ENCODE measurements around the gene TPD52L1.

Gene TPD52L1

DNA sequence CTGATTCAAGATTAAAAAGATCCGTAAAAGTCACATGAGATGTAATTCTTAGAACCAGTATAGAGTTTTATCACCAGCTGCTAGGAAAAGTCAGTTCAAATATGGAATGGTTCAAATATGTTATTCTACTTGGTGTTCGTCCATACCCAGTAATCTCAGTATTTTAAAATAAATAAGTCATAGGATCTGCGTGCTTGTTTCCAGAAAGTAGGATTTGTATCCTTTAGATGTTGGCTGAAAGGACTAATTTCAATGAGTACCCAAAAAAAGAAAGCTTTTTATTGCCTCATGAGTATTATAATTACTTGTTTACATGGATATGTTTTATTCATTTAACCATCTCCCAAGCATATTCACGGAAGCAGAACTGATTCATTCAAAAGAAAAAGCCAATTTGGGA, 12.2 kb downstream of the TPD52L1 start:
- Histone ChIP-seq H3K4me2 (ENCODE audit: low read length, poor library complexity, severe bottlenecking) (no peak overlapping the region), H3K36me3 (ENCODE audit: control insufficient read depth in 1 of 2, insufficient read depth in 2 of 2, low read depth in 1 of 2, low read length in 2 of 2) (no peaks in the 10 kb centered on the region), H4K8ac (ENCODE audit: low read length) (no peak overlapping the region), H3K14ac (ENCODE audit: low read length in 2 of 2) (no peak overlapping the region), H2BK15ac (ENCODE audit: low read depth, poor library complexity, severe bottlenecking) (no peak overlapping the region), H3K9ac (ENCODE audit: low read length) (no peak overlapping the region), H2BK5ac (ENCODE audit: low read depth, low read length, poor library complexity, severe bottlenecking) (no peak overlapping the region), H2AFZ (ENCODE audit: low read depth, low read length) (no peak overlapping the region), H3K79me1 (replicated peaks; ENCODE audit: low read length, poor library complexity, severe bottlenecking) (peaks cover 7% of the 10 kb centered on the region), H2BK120ac (ENCODE audit: low read depth, low read length) (no peak overlapping the region), H2BK12ac (ENCODE audit: low read length in 2 of 2) (no peak overlapping the region), H3K4me3 (ENCODE audit: insufficient read depth in 1 of 2, low read depth in 1 of 2, low read length in 2 of 2) (no peak overlapping the region), H3K18ac (ENCODE audit: low read depth in 1 of 2, low read length in 2 of 2) (no peak overlapping the region), H4K91ac (ENCODE audit: low read length) (no peak overlapping the region), H2AK5ac (ENCODE audit: low read length, severe bottlenecking) (no peak overlapping the region), H3K27me3 (ENCODE audit: control insufficient read depth in 1 of 2, insufficient read depth in 1 of 2, low read length in 2 of 2) (no peaks in the 10 kb centered on the region), H3K9me3 (ENCODE audit: control insufficient read depth, low read length) (no peaks in the 10 kb centered on the region), H3K4me1 (ENCODE audit: control insufficient read depth, insufficient read depth, low read depth, low read length) (peaks cover 2% of the 10 kb centered on the region), H3K27ac (ENCODE audit: low read length, poor library complexity, severe bottlenecking) (no peak overlapping the region), H3K23ac (ENCODE audit: low read length in 2 of 2) (no peak overlapping the region), H3K4ac (ENCODE audit: low read depth in 1 of 2, low read length in 2 of 2) (no peak overlapping the region)
- no peak for DNase-seq
- 88% methylated on average over 1 of the region's 4 CpGs for WGBS

GRCh38 chr6:125166711-125167110, 13.1 kb downstream of the TPD52L1 start:
- no peak overlapping the region for H3K4ac ChIP-seq (ENCODE audit: low read depth in 1 of 2, low read length in 2 of 2)
- H2BK120ac ChIP-seq (ENCODE audit: low read depth, low read length), result no peak overlapping the region
- H3K14ac ChIP-seq (ENCODE audit: low read length in 2 of 2), result no peak overlapping the region
- peaks cover 2% of the 10 kb centered on the region for H3K4me1 ChIP-seq (ENCODE audit: control insufficient read depth, insufficient read depth, low read depth, low read length)
- WGBS, result 70% methylated on average over 2 of the region's 3 CpGs
- H3K27ac ChIP-seq (ENCODE audit: low read length, poor library complexity, severe bottlenecking), result no peak overlapping the region
- no peaks in the 10 kb centered on the region for H3K27me3 ChIP-seq (ENCODE audit: control insufficient read depth in 1 of 2, insufficient read depth in 1 of 2, low read length in 2 of 2)
- no peak overlapping the region for H2BK5ac ChIP-seq (ENCODE audit: low read depth, low read length, poor library complexity, severe bottlenecking)
- no peak overlapping the region for H3K4me3 ChIP-seq (ENCODE audit: insufficient read depth in 1 of 2, low read depth in 1 of 2, low read length in 2 of 2)
- no peak for DNase-seq
- H3K18ac ChIP-seq (ENCODE audit: low read depth in 1 of 2, low read length in 2 of 2), result no peak overlapping the region
- no peak overlapping the region for H3K9ac ChIP-seq (ENCODE audit: low read length)
- H4K8ac ChIP-seq (ENCODE audit: low read length), result no peak overlapping the region
- H2AK5ac ChIP-seq (ENCODE audit: low read length, severe bottlenecking), result no peak overlapping the region
- H3K9me3 ChIP-seq (ENCODE audit: control insufficient read depth, low read length), result no peaks in the 10 kb centered on the region
- H2AFZ ChIP-seq (ENCODE audit: low read depth, low read length), result no peak overlapping the region
- no peaks in the 10 kb centered on the region for H3K36me3 ChIP-seq (ENCODE audit: control insufficient read depth in 1 of 2, insufficient read depth in 2 of 2, low read depth in 1 of 2, low read length in 2 of 2)
- H2BK12ac ChIP-seq (ENCODE audit: low read length in 2 of 2), result no peak overlapping the region
- H3K23ac ChIP-seq (ENCODE audit: low read length in 2 of 2), result no peak overlapping the region
- H3K4me2 ChIP-seq (ENCODE audit: low read length, poor library complexity, severe bottlenecking), result no peak overlapping the region
- H3K79me1 ChIP-seq (replicated peaks; ENCODE audit: low read length, poor library complexity, severe bottlenecking), result peaks cover 4% of the 10 kb centered on the region
- H2BK15ac ChIP-seq (ENCODE audit: low read depth, poor library complexity, severe bottlenecking), result no peak overlapping the region
- no peak overlapping the region for H4K91ac ChIP-seq (ENCODE audit: low read length)

- Histone ChIP-seq H2AK5ac (ENCODE audit: low read length, severe bottlenecking) (no peak overlapping the region), H3K4me2 (ENCODE audit: low read length, poor library complexity, severe bottlenecking) (no peak overlapping the region), H3K27ac (ENCODE audit: low read length, poor library complexity, severe bottlenecking) (no peak overlapping the region), H4K8ac (ENCODE audit: low read length) (no peak overlapping the region), H3K4ac (ENCODE audit: low read depth in 1 of 2, low read length in 2 of 2) (no peak overlapping the region), H3K9me3 (ENCODE audit: control insufficient read depth, low read length) (no peaks in the 10 kb centered on the region), H3K14ac (ENCODE audit: low read length in 2 of 2) (no peak overlapping the region), H3K23ac (ENCODE audit: low read length in 2 of 2) (no peak overlapping the region), H2BK120ac (ENCODE audit: low read depth, low read length) (no peak overlapping the region), H2AFZ (ENCODE audit: low read depth, low read length) (no peak overlapping the region), H3K4me3 (ENCODE audit: insufficient read depth in 1 of 2, low read depth in 1 of 2, low read length in 2 of 2) (no peak overlapping the region), H3K36me3 (ENCODE audit: control insufficient read depth in 1 of 2, insufficient read depth in 2 of 2, low read depth in 1 of 2, low read length in 2 of 2) (no peaks in the 10 kb centered on the region), H3K79me1 (replicated peaks; ENCODE audit: low read length, poor library complexity, severe bottlenecking) (peaks cover 4% of the 10 kb centered on the region), H3K27me3 (ENCODE audit: control insufficient read depth in 1 of 2, insufficient read depth in 1 of 2, low read length in 2 of 2) (no peaks in the 10 kb centered on the region), H2BK5ac (ENCODE audit: low read depth, low read length, poor library complexity, severe bottlenecking) (no peak overlapping the region), H3K18ac (ENCODE audit: low read depth in 1 of 2, low read length in 2 of 2) (no peak overlapping the region), H2BK15ac (ENCODE audit: low read depth, poor library complexity, severe bottlenecking) (no peak overlapping the region), H3K4me1 (ENCODE audit: control insufficient read depth, insufficient read depth, low read depth, low read length) (peaks cover 2% of the 10 kb centered on the region), H2BK12ac (ENCODE audit: low read length in 2 of 2) (no peak overlapping the region), H4K91ac (ENCODE audit: low read length) (no peak overlapping the region), H3K9ac (ENCODE audit: low read length) (no peak overlapping the region)
- WGBS, result 93% methylated on average over 1 of the region's 2 CpGs
- DNase-seq, result no peak
Observed at GRCh38 chr6:125167579-125167978, 14.0 kb downstream of the TPD52L1 start.

GRCh38 chr6:125169058-125169457, 15.5 kb downstream of the TPD52L1 start:
- H4K91ac ChIP-seq (ENCODE audit: low read length), result no peak overlapping the region
- H2BK120ac ChIP-seq (ENCODE audit: low read depth, low read length), result no peak overlapping the region
- WGBS, result 78% methylated on average over 3 of the region's 3 CpGs
- no peak overlapping the region for H3K27ac ChIP-seq (ENCODE audit: low read length, poor library complexity, severe bottlenecking)
- no peak overlapping the region for H3K4me3 ChIP-seq (ENCODE audit: insufficient read depth in 1 of 2, low read depth in 1 of 2, low read length in 2 of 2)
- H3K14ac ChIP-seq (ENCODE audit: low read length in 2 of 2), result no peak overlapping the region
- no peak overlapping the region for H3K4ac ChIP-seq (ENCODE audit: low read depth in 1 of 2, low read length in 2 of 2)
- no peak overlapping the region for H2BK12ac ChIP-seq (ENCODE audit: low read length in 2 of 2)
- H3K9ac ChIP-seq (ENCODE audit: low read length), result no peak overlapping the region
- H3K27me3 ChIP-seq (ENCODE audit: control insufficient read depth in 1 of 2, insufficient read depth in 1 of 2, low read length in 2 of 2), result no peaks in the 10 kb centered on the region
- H3K18ac ChIP-seq (ENCODE audit: low read depth in 1 of 2, low read length in 2 of 2), result no peak overlapping the region
- H3K23ac ChIP-seq (ENCODE audit: low read length in 2 of 2), result no peak overlapping the region
- H2AFZ ChIP-seq (ENCODE audit: low read depth, low read length), result no peak overlapping the region
- no peak overlapping the region for H4K8ac ChIP-seq (ENCODE audit: low read length)
- no peak overlapping the region for H2BK15ac ChIP-seq (ENCODE audit: low read depth, poor library complexity, severe bottlenecking)
- no peak overlapping the region for H2AK5ac ChIP-seq (ENCODE audit: low read length, severe bottlenecking)
- H3K4me2 ChIP-seq (ENCODE audit: low read length, poor library complexity, severe bottlenecking), result no peak overlapping the region
- no peak overlapping the region for H2BK5ac ChIP-seq (ENCODE audit: low read depth, low read length, poor library complexity, severe bottlenecking)
- no peak for DNase-seq
- H3K79me1 ChIP-seq (replicated peaks; ENCODE audit: low read length, poor library complexity, severe bottlenecking), result peaks cover 6% of the 10 kb centered on the region
- H3K36me3 ChIP-seq (ENCODE audit: control insufficient read depth in 1 of 2, insufficient read depth in 2 of 2, low read depth in 1 of 2, low read length in 2 of 2), result no peaks in the 10 kb centered on the region
- no peaks in the 10 kb centered on the region for H3K9me3 ChIP-seq (ENCODE audit: control insufficient read depth, low read length)
- H3K4me1 ChIP-seq (ENCODE audit: control insufficient read depth, insufficient read depth, low read depth, low read length), result peaks cover 2% of the 10 kb centered on the region

Measured in mesenchymal stem cell (in vitro differentiated cells and primary cell).